Subcutaneous adipose tissue (tissue), 4 donors: Measurements from ENCODE around the gene TNS3. TPM values are rescaled to one million over a fixed set of nuclear protein-coding genes. Genes with fewer than 3 reads are reported as not detected.

ENCODE experiments used
- CTCF ChIP-seq: fragments of 450-650 bp; IDR thresholded peaks from one replicate; pipeline ENCODE4 v1.5.1; 2016; ENCODE audit warnings: low read depth, mild to moderate bottlenecking, control low read depth, antibody characterized with exemption, moderate library complexity
- total RNA-seq, 4 donors: library from RNA; depleted of rRNA; stranded (reverse); fragments of >200 nt; gene quantifications; one replicate each; pipeline ENCODE4 v1.1.0, GENCODE V29; 2016

The TNS3 gene
- total RNA-seq, 4 donors from 2014 or later: 104 to 137 (median 110) TPM

- TF ChIP-seq CTCF: no peak
Measured at GRCh38 chr7:47500103-47500563, 81.8 kb downstream of the TNS3 start.

GRCh38 chr7:47498229-47499056 is 83.5 kb downstream of the TNS3 start:
- no peak for TF ChIP-seq CTCF

- no peak for TF ChIP-seq CTCF
Measured at GRCh38 chr7:47497367-47498096, 84.4 kb downstream of the TNS3 start.

GRCh38 chr7:47496666-47497065 is 85.2 kb downstream of the TNS3 start:
- TF ChIP-seq CTCF: no peak

DNA sequence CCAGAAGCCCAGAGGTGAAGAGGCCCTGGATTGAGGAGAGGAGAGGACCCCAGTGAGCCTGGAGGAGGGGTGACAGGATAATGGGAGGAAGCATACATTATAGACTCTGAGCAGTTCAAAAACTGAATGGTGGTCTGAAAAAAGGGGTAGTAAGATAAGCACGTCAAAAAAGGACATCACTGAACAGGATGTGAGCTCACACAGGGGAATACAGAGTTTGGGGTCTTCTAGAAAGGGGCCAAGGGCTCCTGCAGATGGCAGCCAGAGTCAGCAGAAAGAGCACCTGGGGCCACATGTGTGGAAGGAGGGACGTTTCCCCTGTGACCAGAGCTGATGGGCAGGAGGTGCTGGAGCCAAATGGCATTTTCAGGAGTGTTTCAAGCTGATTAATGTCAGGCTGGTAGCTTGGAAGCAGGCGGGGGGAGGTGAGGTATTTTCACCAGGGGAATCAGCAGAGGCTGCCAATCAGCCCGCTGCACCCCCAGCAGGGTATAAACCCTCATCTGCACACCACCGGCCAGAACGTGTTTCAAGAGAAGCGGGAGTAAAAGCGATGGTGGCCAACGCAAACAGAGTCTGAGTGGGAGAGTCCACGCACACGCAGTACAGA is 85.8 kb downstream of the TNS3 start:
- TF ChIP-seq CTCF: no peak

GRCh38 chr7:47493976-47494911 is 87.7 kb downstream of the TNS3 start:
- TF ChIP-seq CTCF: no peak
